H1 (cell line): Measurements from ENCODE around the gene APOL3. TPM values are rescaled to one million over a fixed set of nuclear protein-coding genes. Genes with fewer than 3 reads are reported as not detected.

ENCODE experiments used
- CTCF ChIA-PET: fragments of 300-600 bp; sonication (Branson Sonifier 250); formaldehyde crosslinking; loops from one replicate; lab custom pipeline; 2021; ENCODE audit not compliant: partially characterized antibody; lab: Charles Lee
- POLR2A ChIA-PET: fragments of 300-600 bp; sonication (Branson Sonifier 250); formaldehyde crosslinking; loops from one replicate; lab custom pipeline; 2021; ENCODE audit warnings: inconsistent platforms; ENCODE audit not compliant: partially characterized antibody; lab: Charles Lee
- DNase-seq, 2 experiments: peaks; one replicate each; pipeline versions ENCODE4 v3.0.0 to v3.0.0-alpha.2; 2010 to 2022; ENCODE audit warnings: low spot score in 2 of 2, low read depth in 1 of 2, mixed read lengths in 1 of 2
- FAIRE-seq: peaks from 2 replicates; lab custom pipeline; 2011; peaks lifted over from hg19 to GRCh38; lab: Jason Lieb, UNC
- H2AFZ ChIP-seq: 2 replicates; pipeline ENCODE4 v1.8.1; 2012; ENCODE audit warnings: low read length, inconsistent platforms
- H2AK5ac ChIP-seq: 2 replicates; pipeline ENCODE4 v1.6.1; 2013; ENCODE audit warnings: low read depth, low read length
- H2BK120ac ChIP-seq: replicated peaks from 2 replicates; pipeline ENCODE3; 2013; ENCODE audit warnings: low read depth, low read length, inconsistent platforms
- H2BK12ac ChIP-seq: 2 replicates; pipeline ENCODE4 v1.6.1; 2013; ENCODE audit warnings: low read depth, low read length
- H2BK15ac ChIP-seq: 2 replicates; pipeline ENCODE4 v1.6.1; 2013; ENCODE audit warnings: low read length
- H2BK20ac ChIP-seq: 2 replicates; pipeline ENCODE4 v1.6.1; 2013; ENCODE audit warnings: low read length
- H2BK5ac ChIP-seq: 2 replicates; pipeline ENCODE4 v1.6.1; 2013; ENCODE audit warnings: low read depth, low read length
- H3K14ac ChIP-seq: 2 replicates; pipeline ENCODE4 v1.6.1; 2013; ENCODE audit warnings: inconsistent platforms; ENCODE audit not compliant: insufficient read length
- H3K18ac ChIP-seq: 2 replicates; pipeline ENCODE4 v1.6.1; 2013; ENCODE audit warnings: low read length; ENCODE audit errors: extremely low read depth
- H3K23ac ChIP-seq: 2 replicates; pipeline ENCODE4 v1.6.1; 2013; ENCODE audit warnings: inconsistent platforms; ENCODE audit not compliant: insufficient read length
- H3K23me2 ChIP-seq: 2 replicates; pipeline ENCODE4 v1.6.1; 2013; ENCODE audit warnings: low read depth, low read length
- H3K27ac ChIP-seq: 2 replicates; pipeline ENCODE4 v1.6.1; 2011; ENCODE audit warnings: low read depth, low read length, inconsistent platforms
- H3K27me3 ChIP-seq, 4 experiments: replicated peaks in 1 of 4; 1 replicate in 1 of 4; 2 replicates in 3 of 4; pipeline versions ENCODE4 v1.6.1 to v1.8.1; 2011 to 2013; ENCODE audit warnings: low read length in 3 of 4, mild to moderate bottlenecking in 3 of 4, inconsistent platforms in 2 of 4, mixed read lengths in 2 of 4, moderate library complexity in 1 of 4; ENCODE audit not compliant: control insufficient read depth in 3 of 4, insufficient read depth in 3 of 4; ENCODE audit errors: extremely low read depth in 1 of 4
- H3K36me3 ChIP-seq, 4 experiments: 2 replicates each; pipeline versions ENCODE4 v1.6.1 to v1.8.1; 2011 to 2013; ENCODE audit warnings: mild to moderate bottlenecking in 4 of 4, low read length in 3 of 4, moderate library complexity in 2 of 4, control low read depth in 1 of 4, inconsistent platforms in 1 of 4; ENCODE audit not compliant: insufficient read depth in 4 of 4, control insufficient read depth in 2 of 4
- H3K4ac ChIP-seq: replicated peaks from 2 replicates; pipeline ENCODE3; 2013; ENCODE audit warnings: low read length, low read depth, mixed read lengths, inconsistent platforms; ENCODE audit not compliant: insufficient read length
- H3K4me1 ChIP-seq, 4 experiments: replicated peaks in 1 of 4; 1 replicate in 1 of 4; 2 replicates in 3 of 4; pipeline versions ENCODE4 v1.6.1 to v1.8.1; 2011 to 2013; ENCODE audit warnings: low read length in 3 of 4, inconsistent platforms in 2 of 4, mixed read lengths in 1 of 4; ENCODE audit not compliant: insufficient read depth in 4 of 4, control insufficient read depth in 3 of 4
- H3K4me2 ChIP-seq, 2 experiments: 2 replicates each; pipeline versions ENCODE4 v1.6.1 to v1.8.1; 2011 to 2013; ENCODE audit warnings: low read depth in 2 of 2, low read length in 2 of 2, control low read depth in 1 of 2, inconsistent platforms in 1 of 2, mild to moderate bottlenecking in 1 of 2; ENCODE audit not compliant: insufficient read depth in 1 of 2
- H3K4me3 ChIP-seq, 4 experiments: fragments of 200-600, 300-600 bp in 1 of 4; sonication (generic), shearing (Covaris generic), sonication (Bioruptor Twin) in 1 of 4; 2 replicates each; pipeline versions ENCODE4 v1.5.1 to v1.8.1; 2011 to 2016; ENCODE audit warnings: low read length in 4 of 4, low read depth in 3 of 4, control low read depth in 2 of 4, inconsistent platforms in 2 of 4, mild to moderate bottlenecking in 2 of 4, mixed read lengths in 1 of 4, moderate library complexity in 1 of 4; ENCODE audit not compliant: insufficient read depth in 2 of 4; ENCODE audit errors: extremely low read depth in 1 of 4
- H3K56ac ChIP-seq: replicated peaks from 2 replicates; pipeline ENCODE3; 2013; ENCODE audit warnings: low read depth, mild to moderate bottlenecking, mixed read lengths, low read length, inconsistent platforms; ENCODE audit not compliant: insufficient read length
- H3K79me1 ChIP-seq: 2 replicates; pipeline ENCODE4 v1.6.1; 2013; ENCODE audit warnings: low read depth, low read length, control low read depth
- H3K79me2 ChIP-seq, 2 experiments: 2 replicates each; pipeline versions ENCODE4 v1.6.1 to v1.8.1; 2012 to 2013; ENCODE audit warnings: low read length in 2 of 2, mild to moderate bottlenecking in 2 of 2, inconsistent platforms in 1 of 2; ENCODE audit not compliant: insufficient read depth in 2 of 2, control insufficient read depth in 1 of 2
- H3K9ac ChIP-seq, 4 experiments: replicated peaks in 1 of 4; 1 replicate in 1 of 4; 2 replicates in 3 of 4; pipeline versions ENCODE4 v1.6.1 to v1.8.1; 2011 to 2013; ENCODE audit warnings: low read depth in 3 of 4, low read length in 3 of 4, control low read depth in 2 of 4, mild to moderate bottlenecking in 2 of 4, moderate library complexity in 2 of 4, inconsistent platforms in 1 of 4; ENCODE audit errors: extremely low read depth in 1 of 4
- H3K9me3 ChIP-seq, 2 experiments: 2 replicates each; pipeline versions ENCODE4 v1.6.1 to v1.8.1; 2012 to 2013; ENCODE audit warnings: mild to moderate bottlenecking in 2 of 2, moderate library complexity in 2 of 2, control low read depth in 1 of 2, inconsistent platforms in 1 of 2, low read depth in 1 of 2, low read length in 1 of 2, mixed read lengths in 1 of 2; ENCODE audit not compliant: insufficient read depth in 2 of 2
- H4K20me1 ChIP-seq, 2 experiments: replicated peaks in 1 of 2; 2 replicates each; pipeline versions ENCODE3 to v1.8.1; 2011 to 2013; ENCODE audit warnings: inconsistent platforms in 2 of 2, low read length in 2 of 2, mild to moderate bottlenecking in 1 of 2; ENCODE audit not compliant: insufficient read depth in 2 of 2, control insufficient read depth in 1 of 2
- H4K5ac ChIP-seq: 2 replicates; pipeline ENCODE4 v1.6.1; 2013; ENCODE audit warnings: low read length, low read depth, mixed read lengths, inconsistent platforms; ENCODE audit not compliant: insufficient read length
- H4K8ac ChIP-seq: 2 replicates; pipeline ENCODE4 v1.8.0; 2013; ENCODE audit warnings: mild to moderate bottlenecking, moderate library complexity, low read length, inconsistent platforms; ENCODE audit not compliant: insufficient read depth; ENCODE audit errors: extremely low read depth
- H4K91ac ChIP-seq: replicated peaks from 2 replicates; pipeline ENCODE3; 2013; ENCODE audit warnings: low read length, mixed read lengths, inconsistent platforms; ENCODE audit not compliant: insufficient read length
- CEBPB ChIP-seq: IDR thresholded peaks from 2 replicates; pipeline ENCODE4 v1.6.1; 2012; ENCODE audit warnings: low read depth, low read length
- PHF8 ChIP-seq: fragments of 200-600 bp; sonication (generic); conservative IDR thresholded peaks from 2 replicates; pipeline ENCODE4 v1.7.1; 2012; ENCODE audit warnings: low read depth, mild to moderate bottlenecking, inconsistent platforms, low read length, moderate library complexity
- RAD21 ChIP-seq, 2 experiments: IDR thresholded peaks in 1 of 2; conservative IDR thresholded peaks in 1 of 2; 2 replicates each; pipeline ENCODE4 v1.6.1; 2011; ENCODE audit warnings: low read depth in 2 of 2, low read length in 2 of 2, improper control_type of control experiment in 1 of 2, inconsistent platforms in 1 of 2, mild to moderate bottlenecking in 1 of 2, moderate library complexity in 1 of 2
- SAP30 ChIP-seq: fragments of 300-600 bp; sonication (generic); IDR thresholded peaks from 2 replicates; pipeline ENCODE4 v1.7.1; 2012; ENCODE audit warnings: low read length, moderate library complexity, mild to moderate bottlenecking, inconsistent platforms; ENCODE audit not compliant: insufficient read depth, insufficient replicate concordance
- WGBS, 2 experiments: shearing (Covaris generic) in 1 of 2; methylation state at CpG; one replicate each; pipeline versions ENCODE4 v1.1.6 to v1.1.7; 2013 to 2015; ENCODE audit warnings: low lambda C conversion rate in 2 of 2, mixed read lengths in 2 of 2, inconsistent platforms in 1 of 2, low coverage in 1 of 2, missing lambda C conversion rate in 1 of 2; ENCODE audit not compliant: insufficient replicate concordance in 2 of 2, insufficient coverage in 1 of 2, insufficient read length in 1 of 2; ENCODE audit errors: extremely low coverage in 1 of 2, missing lambda C conversion rate in 1 of 2; 5-methylcytosine and 5-hydroxymethylcytosine counted together
- polyA plus RNA-seq, 7 experiments: library from polyadenylated mRNA; depleted of rRNA in 3 of 7; stranded (reverse) in 5 of 7; unstranded in 2 of 7; fragments of >200 nt in 5 of 7; fragments of 200-250 nt in 2 of 7; gene quantifications; 1 replicate in 5 of 7; 2 replicates in 1 of 7; 4 replicates in 1 of 7; pipeline versions ENCODE4 v1.2.1 to v1.2.3, GENCODE V29; 2011 to 2013; ENCODE audit warnings: missing spikeins in 2 of 7, mixed read lengths in 2 of 7
- total RNA-seq: library from RNA; stranded (reverse); fragmentation: NEBNext Ultra II Directional; extraction: Animal tissue kit (Norgen Biotek cat#: 25700); gene quantifications from 2 replicates; pipeline ENCODE4 v1.2.1, GENCODE V29; 2021
- TF ChIP-seq, protein P1 (sequence below), 3 experiments: IDR thresholded peaks; 1 replicate in 2 of 3; 2 replicates in 1 of 3; pipeline versions ENCODE4 v1.5.1 to v1.6.1; 2011; ENCODE audit warnings: low read length in 3 of 3, mild to moderate bottlenecking in 3 of 3, inconsistent platforms in 2 of 3, low read depth in 1 of 3, moderate library complexity in 1 of 3; ENCODE audit not compliant: insufficient read depth in 1 of 3; ENCODE audit errors: control extremely low read depth in 1 of 3

The APOL3 gene
- total and polyA plus RNA-seq, 2 of the 8 experiments (the other 6 are each of a cell fraction or from before 2014, with no cell fraction given), result 0.12 TPM; not detected in 1

DNA sequence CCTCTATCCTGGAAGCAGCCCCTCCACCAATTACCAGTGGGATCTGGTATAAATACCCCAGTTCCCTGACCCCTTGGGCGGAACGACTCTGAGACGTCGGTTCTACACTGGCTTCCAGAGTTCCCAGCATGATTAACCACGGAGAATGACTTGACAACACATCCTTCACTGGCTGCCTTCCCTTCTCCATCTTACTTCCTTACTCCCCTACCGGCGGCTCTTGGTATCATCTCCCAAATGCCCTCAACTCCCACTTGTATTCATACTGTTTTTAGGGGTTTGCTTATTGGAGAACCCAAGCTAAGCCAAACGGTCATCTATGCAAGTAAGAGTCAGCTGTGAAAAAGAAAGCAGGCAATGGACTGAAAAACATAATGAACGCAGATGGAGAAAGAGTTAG, 56.1 kb downstream of the APOL3 start:
- H3K23ac ChIP-seq, result no peak overlapping the region
- H3K79me1 ChIP-seq, result no peaks in the 10 kb centered on the region
- H3K79me2 ChIP-seq, result no peaks in the 10 kb centered on the region
- H3K4me3 ChIP-seq, result no peak overlapping the region
- H2AFZ ChIP-seq, result peak overlapping the region; percentile 63; the same call in 1 of the 2 replicates
- no peak overlapping the region for H2BK5ac ChIP-seq
- H3K18ac ChIP-seq, result no peak overlapping the region
- DNase-seq (peak in 1 of 2 experiments; percentile 57), FAIRE-seq (peak; percentile 76)
- no peak overlapping the region for H3K56ac ChIP-seq
- WGBS, 2 experiments, result 62 to 100% methylated on average over 1 to 9 of the region's 9 CpGs
- no peak overlapping the region for H3K14ac ChIP-seq
- no peak overlapping the region for H2AK5ac ChIP-seq
- H4K20me1 ChIP-seq, result no peaks in the 10 kb centered on the region
- H2BK20ac ChIP-seq, result no peak overlapping the region
- H4K91ac ChIP-seq, result no peak overlapping the region
- no peak overlapping the region for H2BK15ac ChIP-seq
- H3K27me3 ChIP-seq, result no peaks in the 10 kb centered on the region
- POLR2A ChIA-PET, result no interaction called here
- CTCF ChIA-PET, result interaction anchor here (0.8 to 3.9 kb wide), 7 partner anchors 10 to 463 kb away, joined by 3 to 20 read pairs (median 3); no protein-coding TSS in a partner anchor
- H4K8ac ChIP-seq, result no peak overlapping the region
- H3K4me1 ChIP-seq, result no peaks in the 10 kb centered on the region
- no peak overlapping the region for H3K4me2 ChIP-seq
- TF ChIP-seq, protein P1, sequence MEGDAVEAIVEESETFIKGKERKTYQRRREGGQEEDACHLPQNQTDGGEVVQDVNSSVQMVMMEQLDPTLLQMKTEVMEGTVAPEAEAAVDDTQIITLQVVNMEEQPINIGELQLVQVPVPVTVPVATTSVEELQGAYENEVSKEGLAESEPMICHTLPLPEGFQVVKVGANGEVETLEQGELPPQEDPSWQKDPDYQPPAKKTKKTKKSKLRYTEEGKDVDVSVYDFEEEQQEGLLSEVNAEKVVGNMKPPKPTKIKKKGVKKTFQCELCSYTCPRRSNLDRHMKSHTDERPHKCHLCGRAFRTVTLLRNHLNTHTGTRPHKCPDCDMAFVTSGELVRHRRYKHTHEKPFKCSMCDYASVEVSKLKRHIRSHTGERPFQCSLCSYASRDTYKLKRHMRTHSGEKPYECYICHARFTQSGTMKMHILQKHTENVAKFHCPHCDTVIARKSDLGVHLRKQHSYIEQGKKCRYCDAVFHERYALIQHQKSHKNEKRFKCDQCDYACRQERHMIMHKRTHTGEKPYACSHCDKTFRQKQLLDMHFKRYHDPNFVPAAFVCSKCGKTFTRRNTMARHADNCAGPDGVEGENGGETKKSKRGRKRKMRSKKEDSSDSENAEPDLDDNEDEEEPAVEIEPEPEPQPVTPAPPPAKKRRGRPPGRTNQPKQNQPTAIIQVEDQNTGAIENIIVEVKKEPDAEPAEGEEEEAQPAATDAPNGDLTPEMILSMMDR (IDR thresholded peaks at IDR 0.05; ENCODE audit: control extremely low read depth in 1 of 3, insufficient read depth in 1 of 3, low read depth in 1 of 3, low read length in 3 of 3), result peak; percentile 12 to 55 (median 36); a peak in 3 of 4 replicates
- TF ChIP-seq CEBPB (no peak), SAP30 (no peak), PHF8 (no peak), RAD21 (IDR thresholded peaks at IDR 0.05 in 1 of 2, conservative IDR thresholded peaks at IDR 0.05 in 1 of 2; ENCODE audit: low read depth in 2 of 2, low read length in 2 of 2) (peak in 1 of 2 experiments; percentile 32; a peak in 2 of 4 replicates)
- no peak overlapping the region for H4K5ac ChIP-seq
- H3K9ac ChIP-seq, result no peak overlapping the region
- H3K36me3 ChIP-seq, result no peaks in the 10 kb centered on the region
- peaks cover 0 to 3% of the 10 kb centered on the region in 2 experiments; a peak in 1 of 4 replicates for H3K9me3 ChIP-seq
- H3K23me2 ChIP-seq, result no peaks in the 10 kb centered on the region
- no peak overlapping the region for H3K27ac ChIP-seq
- no peak overlapping the region; the same call in 1 of the 2 replicates for H2BK12ac ChIP-seq
- H2BK120ac ChIP-seq, result no peak overlapping the region
- no peak overlapping the region for H3K4ac ChIP-seq
